Endothelial cell of umbilical vein (primary cell): ENCODE data around the gene IL3. TPM values are rescaled to one million over a fixed set of nuclear protein-coding genes. Genes with fewer than 3 reads are reported as not detected.

Experiments
- BruUV-seq: library from RNA; stranded (reverse); fragments of 400-500 nt; replicated peaks from 2 replicates; lab custom pipeline; 2021; lab: Mats Ljungman, UMichigan
- CTCF ChIA-PET: fragments of 300-600, 350-600 bp; sonication (Branson Sonifier 250); formaldehyde crosslinking; loops from one replicate; lab custom pipeline; 2021; ENCODE audit warnings: antibody characterized with exemption, inconsistent platforms; lab: Charles Lee
- POLR2A ChIA-PET: fragments of 300-600, 350-600 bp; sonication (Branson Sonifier 250); formaldehyde crosslinking; loops from one replicate; lab custom pipeline; 2021; ENCODE audit warnings: antibody characterized with exemption, inconsistent platforms; lab: Charles Lee
- DNase-seq: peaks from one replicate; pipeline ENCODE4 v3.0.0-alpha.2; 2011; ENCODE audit warnings: low read depth, low spot score
- FAIRE-seq: peaks from 2 replicates; lab custom pipeline; 2011; peaks lifted over from hg19 to GRCh38; lab: Jason Lieb, UNC
- H2AFZ ChIP-seq: 2 replicates; pipeline ENCODE4 v1.6.0; 2012; ENCODE audit warnings: low read depth, low read length, control low read depth, inconsistent platforms
- H3K27ac ChIP-seq: 2 replicates; pipeline ENCODE4 v1.5.1; 2011; ENCODE audit warnings: low read depth, mild to moderate bottlenecking, control low read depth, low read length, moderate library complexity; ENCODE audit not compliant: insufficient read depth
- H3K27me3 ChIP-seq, 2 experiments: 2 replicates each; pipeline versions ENCODE4 v1.6.0 to v1.6.1; 2011; ENCODE audit warnings: low read length in 2 of 2, mixed read lengths in 1 of 2; ENCODE audit not compliant: control insufficient read depth in 2 of 2, insufficient read depth in 2 of 2
- H3K36me3 ChIP-seq, 2 experiments: 2 replicates in 1 of 2; 3 replicates in 1 of 2; pipeline ENCODE4 v1.5.1; 2011; ENCODE audit warnings: low read length in 2 of 2, mild to moderate bottlenecking in 1 of 2, moderate library complexity in 1 of 2; ENCODE audit not compliant: control insufficient read depth in 2 of 2, insufficient read depth in 2 of 2; ENCODE audit errors: extremely low read depth in 1 of 2
- H3K4me1 ChIP-seq: 3 replicates; pipeline ENCODE4 v1.5.1; 2011; ENCODE audit warnings: mild to moderate bottlenecking, low read length; ENCODE audit not compliant: control insufficient read depth, insufficient read depth; ENCODE audit errors: extremely low read depth
- H3K4me2 ChIP-seq: 2 replicates; pipeline ENCODE4 v1.6.1; 2011; ENCODE audit warnings: low read length, control low read depth, mixed read lengths; ENCODE audit not compliant: insufficient read depth
- H3K4me3 ChIP-seq, 3 experiments: fragments of 200-600 bp in 1 of 3; sonication (generic), shearing (Covaris generic) in 1 of 3; replicated peaks in 1 of 3; 2 replicates each; pipeline ENCODE4 v1.5.1; 2011 to 2016; ENCODE audit warnings: control low read depth in 3 of 3, low read length in 3 of 3, mild to moderate bottlenecking in 2 of 3, inconsistent platforms in 1 of 3, low read depth in 1 of 3, moderate library complexity in 1 of 3; ENCODE audit not compliant: insufficient read depth in 1 of 3
- H3K79me2 ChIP-seq: 2 replicates; pipeline ENCODE4 v1.6.0; 2012; ENCODE audit warnings: low read length, inconsistent platforms; ENCODE audit not compliant: control insufficient read depth, insufficient read depth
- H3K9ac ChIP-seq: replicated peaks from 2 replicates; pipeline ENCODE3; 2011; ENCODE audit warnings: low read length, control low read depth; ENCODE audit not compliant: insufficient read depth; ENCODE audit errors: extremely low read depth
- H3K9me1 ChIP-seq: replicated peaks from 3 replicates; pipeline ENCODE4 v1.6.0; 2011; ENCODE audit warnings: mild to moderate bottlenecking, low read length; ENCODE audit not compliant: control insufficient read depth, insufficient read depth; ENCODE audit errors: extremely low read depth
- H3K9me3 ChIP-seq: replicated peaks from 2 replicates; pipeline ENCODE4 v1.5.1; 2012; ENCODE audit warnings: low read length, inconsistent platforms; ENCODE audit not compliant: control insufficient read depth, insufficient read depth
- H4K20me1 ChIP-seq: replicated peaks from 2 replicates; pipeline ENCODE3; 2011; ENCODE audit warnings: mild to moderate bottlenecking, low read length; ENCODE audit not compliant: control insufficient read depth, insufficient read depth; ENCODE audit errors: extremely low read depth
- CTCF ChIP-seq, 2 donors: IDR thresholded peaks; 1 replicate in 1 of 2; 2 replicates in 1 of 2; pipeline ENCODE4 v1.5.1; 2011; ENCODE audit warnings: low read length in 2 of 2, mild to moderate bottlenecking in 2 of 2, moderate library complexity in 2 of 2, control low read depth in 1 of 2, inconsistent platforms in 1 of 2, low read depth in 1 of 2; ENCODE audit not compliant: insufficient read depth in 1 of 2; ENCODE audit errors: extremely low read depth in 1 of 2
- EZH2 ChIP-seq: IDR thresholded peaks from 2 replicates; pipeline ENCODE4 v1.6.1; 2012; ENCODE audit warnings: borderline replicate concordance, low read depth, mild to moderate bottlenecking, moderate library complexity, low read length, inconsistent platforms; ENCODE audit not compliant: severe bottlenecking
- FOS ChIP-seq: IDR thresholded peaks from 2 replicates; pipeline ENCODE4 v1.6.1; 2011; ENCODE audit warnings: mild to moderate bottlenecking, low read length, moderate library complexity, borderline replicate concordance; ENCODE audit not compliant: insufficient read depth
- GATA2 ChIP-seq: IDR thresholded peaks from 2 replicates; pipeline ENCODE4 v1.7.0; 2011; ENCODE audit warnings: low read depth, mild to moderate bottlenecking, moderate library complexity, mixed read lengths, low read length; ENCODE audit not compliant: insufficient read length, insufficient read depth
- JUN ChIP-seq: IDR thresholded peaks from 2 replicates; pipeline ENCODE4 v1.6.1; 2011; ENCODE audit warnings: borderline replicate concordance, low read depth; ENCODE audit not compliant: insufficient read length, insufficient read depth
- MAX ChIP-seq: IDR thresholded peaks from 2 replicates; pipeline ENCODE4 v1.6.1; 2011; ENCODE audit not compliant: insufficient read depth, insufficient read length
- MYC ChIP-seq: IDR thresholded peaks from one replicate; pipeline ENCODE4 v1.6.1; 2011; ENCODE audit warnings: mild to moderate bottlenecking, low read depth, low read length
- POLR2A ChIP-seq: IDR thresholded peaks from 2 replicates; pipeline ENCODE4 v1.6.1; 2012; ENCODE audit warnings: low read depth, mild to moderate bottlenecking, control low read depth, low read length
- POLR2AphosphoS5 ChIP-seq: IDR thresholded peaks from 2 replicates; pipeline ENCODE4 v1.6.1; 2012; ENCODE audit warnings: low read depth, mild to moderate bottlenecking, control low read depth, low read length, moderate library complexity; ENCODE audit not compliant: insufficient read depth
- dilution Hi-C: fragments of 300-500 bp; cut with MboI; formaldehyde crosslinking; loops from one replicate; pipeline ENCODE4 v1.15.0; 2019; ENCODE audit warnings: low sequenced_read_pairs; ENCODE audit not compliant: extremely low pct_ligation_motif_present
- intact Hi-C: fragments of 100-400 bp; cut with micrococcal nuclease; formaldehyde crosslinking; loops from one replicate; pipeline ENCODE4 v1.10.0; 2022
- polyA plus RNA-seq, 4 experiments: library from polyadenylated mRNA; depleted of rRNA in 3 of 4; stranded (reverse) in 3 of 4; unstranded in 1 of 4; fragments of >200 nt; gene quantifications; 2 replicates each; pipeline versions ENCODE4 v1.2.1 to v1.2.3, GENCODE V29; 2011 to 2012; ENCODE audit warnings: missing spikeins in 1 of 4
- total RNA-seq: library from RNA; stranded (reverse); gene quantifications from 2 replicates; pipeline ENCODE4 v1.2.3, GENCODE V29; 2021

Gene IL3
- total and polyA plus RNA-seq, 2 donors (not counting 3 experiments of a cell fraction or from before 2014, with no cell fraction given), result not detected

GRCh38 chr5:132095424-132095972 is 35.0 kb downstream of the IL3 start:
- Histone ChIP-seq H3K79me2 (no peaks in the 10 kb centered on the region), H3K4me1 (peaks cover 15% of the 10 kb centered on the region), H3K27ac (no peak overlapping the region), H3K36me3 (no peaks in the 10 kb centered on the region), H3K27me3 (no peaks in the 10 kb centered on the region), H4K20me1 (no peaks in the 10 kb centered on the region), H3K9me3 (no peaks in the 10 kb centered on the region), H3K9me1 (no peaks in the 10 kb centered on the region), H3K4me3 (no peak overlapping the region), H2AFZ (no peak overlapping the region), H3K9ac (no peak overlapping the region), H3K4me2 (no peak overlapping the region)
- DNase-seq (peak; percentile 24), FAIRE-seq (no peak)
- no peak for TF ChIP-seq MAX
- peak; percentile 12 for TF ChIP-seq GATA2
- CTCF ChIA-PET, result interaction anchor here (0.9 to 2.2 kb wide), 3 partner anchors 9 to 33 kb away, joined by 3 to 7 read pairs (median 6); no protein-coding TSS in a partner anchor
- dilution Hi-C loops, result no loop called here
- BruUV-seq, result no TSS peak
- POLR2A ChIA-PET, result interaction anchor here (1.3 kb wide), 1 partner anchor 9 kb away, joined by 5 read pairs; no protein-coding TSS in a partner anchor
- intact Hi-C loops, result no loop called here

GRCh38 chr5:132096904-132097303 is 36.4 kb downstream of the IL3 start:
- no peaks in the 10 kb centered on the region for H3K36me3 ChIP-seq
- no peak for TF ChIP-seq CTCF (IDR thresholded peaks at IDR 0.05; ENCODE audit: extremely low read depth in 1 of 2, insufficient read depth in 1 of 2, low read depth in 1 of 2, low read length in 2 of 2)
- no peak for TF ChIP-seq EZH2
- TF ChIP-seq JUN, result no peak
- TF ChIP-seq MYC, result no peak
- no peak for TF ChIP-seq POLR2A
- no peak for TF ChIP-seq GATA2
- no peak for TF ChIP-seq POLR2AphosphoS5
- TF ChIP-seq FOS, result no peak
- TF ChIP-seq MAX, result no peak
- H3K4me1 ChIP-seq, result peaks cover 15% of the 10 kb centered on the region
- H3K79me2 ChIP-seq, result no peaks in the 10 kb centered on the region
- DNase-seq, result no peak
- intact Hi-C loops, result no loop called here
- H3K9ac ChIP-seq, result no peak overlapping the region
- ChIA-PET CTCF (no interaction called here), POLR2A (no interaction called here)
- H3K27ac ChIP-seq, result no peak overlapping the region
- H3K9me1 ChIP-seq, result no peaks in the 10 kb centered on the region
- no peaks in the 10 kb centered on the region for H3K27me3 ChIP-seq
- no peak overlapping the region for H3K4me3 ChIP-seq
- no peak overlapping the region for H3K4me2 ChIP-seq
- no peak for FAIRE-seq
- dilution Hi-C loops, result no loop called here
- H3K9me3 ChIP-seq, result no peaks in the 10 kb centered on the region
- H2AFZ ChIP-seq, result no peak overlapping the region
- BruUV-seq, result no TSS peak
- H4K20me1 ChIP-seq, result no peaks in the 10 kb centered on the region
